Mesothelial cell of epicardium (in vitro differentiated cells): ENCODE data around the gene RAB40C. TPM values are rescaled to one million over a fixed set of nuclear protein-coding genes. Genes with fewer than 3 reads are reported as not detected.
A peak's percentile ranks its signal among the peaks of the same experiment; 100 is the strongest.

ENCODE experiments used
- DNase-seq, 2 experiments: peaks; one replicate each; pipeline ENCODE4 v3.0.0; 2021; ENCODE audit warnings: low spot score in 2 of 2; ENCODE audit not compliant: unreplicated experiment in 2 of 2
- H3K27ac Mint-ChIP-seq: 2 replicates; pipeline ENCODE4 v1.8.0; 2021; ENCODE audit warnings: mixed read lengths
- H3K27me3 Mint-ChIP-seq: 2 replicates; pipeline ENCODE4 v1.8.0; 2021; ENCODE audit warnings: low read depth, mixed read lengths
- H3K36me3 Mint-ChIP-seq: 2 replicates; pipeline ENCODE4 v1.8.0; 2021; ENCODE audit warnings: mixed read lengths
- H3K4me1 Mint-ChIP-seq: 2 replicates; pipeline ENCODE4 v1.8.0; 2021; ENCODE audit warnings: mixed read lengths
- H3K4me3 Mint-ChIP-seq: 2 replicates; pipeline ENCODE4 v1.8.0; 2021; ENCODE audit warnings: mild to moderate bottlenecking, moderate library complexity, mixed read lengths
- H3K9me3 Mint-ChIP-seq: 2 replicates; pipeline ENCODE4 v1.8.0; 2021; ENCODE audit warnings: mixed read lengths
- total RNA-seq: library from RNA; stranded (reverse); gene quantifications from 3 replicates; pipeline ENCODE4 v1.2.1, GENCODE V29; 2021
- TF ChIP-seq, protein P1 (sequence below): fragments of 200-600 bp; sonication (generic); IDR thresholded peaks from one replicate; pipeline ENCODE4 v1.5.0; 2021; ENCODE audit warnings: antibody characterized with exemption; ENCODE audit not compliant: unreplicated experiment

RAB40C gene
- total RNA-seq, 1 donor from 2014 or later, result 25.5 TPM

- no peaks in the 10 kb centered on the region for H3K9me3 Mint-ChIP-seq
- no peaks in the 10 kb centered on the region for H3K4me1 Mint-ChIP-seq
- H3K36me3 Mint-ChIP-seq, result peaks cover 4% of the 10 kb centered on the region
- TF ChIP-seq, protein P1, sequence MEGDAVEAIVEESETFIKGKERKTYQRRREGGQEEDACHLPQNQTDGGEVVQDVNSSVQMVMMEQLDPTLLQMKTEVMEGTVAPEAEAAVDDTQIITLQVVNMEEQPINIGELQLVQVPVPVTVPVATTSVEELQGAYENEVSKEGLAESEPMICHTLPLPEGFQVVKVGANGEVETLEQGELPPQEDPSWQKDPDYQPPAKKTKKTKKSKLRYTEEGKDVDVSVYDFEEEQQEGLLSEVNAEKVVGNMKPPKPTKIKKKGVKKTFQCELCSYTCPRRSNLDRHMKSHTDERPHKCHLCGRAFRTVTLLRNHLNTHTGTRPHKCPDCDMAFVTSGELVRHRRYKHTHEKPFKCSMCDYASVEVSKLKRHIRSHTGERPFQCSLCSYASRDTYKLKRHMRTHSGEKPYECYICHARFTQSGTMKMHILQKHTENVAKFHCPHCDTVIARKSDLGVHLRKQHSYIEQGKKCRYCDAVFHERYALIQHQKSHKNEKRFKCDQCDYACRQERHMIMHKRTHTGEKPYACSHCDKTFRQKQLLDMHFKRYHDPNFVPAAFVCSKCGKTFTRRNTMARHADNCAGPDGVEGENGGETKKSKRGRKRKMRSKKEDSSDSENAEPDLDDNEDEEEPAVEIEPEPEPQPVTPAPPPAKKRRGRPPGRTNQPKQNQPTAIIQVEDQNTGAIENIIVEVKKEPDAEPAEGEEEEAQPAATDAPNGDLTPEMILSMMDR, result no peak
- no peaks in the 10 kb centered on the region for H3K27me3 Mint-ChIP-seq
- no peak for DNase-seq
- H3K27ac Mint-ChIP-seq, result no peak overlapping the region
- no peak overlapping the region for H3K4me3 Mint-ChIP-seq
These were observed 12.1 kb upstream of the RAB40C start for GRCh38 chr16:577796-578195.

DNA sequence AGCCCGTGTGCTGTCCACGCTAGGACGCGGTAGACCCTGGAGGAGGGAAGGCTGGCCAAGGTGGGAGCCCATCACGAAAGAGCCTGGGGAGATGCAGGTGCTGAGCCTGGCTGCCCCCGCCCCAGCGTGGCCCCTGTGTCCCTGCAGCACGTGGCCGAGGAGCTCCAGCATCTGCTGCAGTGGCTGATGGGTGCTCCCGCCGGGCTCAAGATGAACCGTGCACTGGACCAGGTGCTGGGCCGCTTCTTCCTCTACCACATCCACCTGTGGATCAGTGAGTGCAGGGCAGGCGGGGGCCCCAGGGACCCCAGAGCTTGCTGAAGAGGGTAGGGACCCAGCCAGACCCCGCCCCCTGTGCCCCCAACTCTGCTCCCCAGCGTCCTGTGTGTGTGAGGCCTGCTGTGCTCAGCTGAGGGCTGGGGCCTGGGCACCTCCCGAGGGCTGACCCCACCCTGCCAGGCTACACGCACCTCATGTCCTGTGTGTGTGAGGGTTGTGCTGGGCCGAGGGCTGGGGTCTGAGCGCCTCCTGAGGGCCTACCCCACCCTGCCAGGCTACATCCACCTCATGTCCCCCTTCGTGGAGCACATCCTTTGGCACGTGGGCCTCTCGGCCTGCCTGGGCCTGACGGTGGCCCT lies 11.5 kb upstream of the RAB40C start:
- Mint-ChIP-seq H3K4me3 (no peak overlapping the region), H3K27ac (no peak overlapping the region), H3K36me3 (peaks cover 4% of the 10 kb centered on the region), H3K27me3 (no peaks in the 10 kb centered on the region), H3K9me3 (no peaks in the 10 kb centered on the region), H3K4me1 (no peaks in the 10 kb centered on the region)
- DNase-seq, result no peak
- TF ChIP-seq, protein P1, result no peak

DNA sequence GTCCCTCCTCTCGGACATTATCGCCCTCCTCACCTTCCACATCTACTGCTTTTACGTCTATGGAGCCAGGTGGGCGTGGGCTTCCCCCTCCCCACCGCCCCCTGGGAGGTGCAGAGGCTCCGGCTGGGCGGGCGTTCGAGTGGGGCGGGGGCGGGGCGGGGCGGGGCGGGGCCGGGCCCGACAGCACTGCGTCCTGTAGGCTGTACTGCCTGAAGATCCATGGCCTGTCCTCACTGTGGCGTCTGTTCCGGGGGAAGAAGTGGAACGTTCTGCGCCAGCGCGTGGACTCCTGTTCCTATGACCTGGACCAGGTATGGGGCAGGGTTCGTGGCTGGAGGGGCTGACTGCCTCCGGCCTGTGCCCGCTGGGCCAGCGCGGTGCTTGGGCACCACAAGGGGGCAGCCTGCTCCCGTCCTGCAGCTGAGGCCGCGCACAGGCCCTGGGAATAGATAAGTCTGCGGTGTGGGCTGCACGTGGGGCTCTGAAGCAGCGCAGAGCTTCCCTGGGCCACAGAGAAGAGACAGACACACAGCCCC lies 10.9 kb upstream of the RAB40C start:
- no peaks in the 10 kb centered on the region for H3K9me3 Mint-ChIP-seq
- H3K4me1 Mint-ChIP-seq, result no peaks in the 10 kb centered on the region
- no peak for DNase-seq
- TF ChIP-seq, protein P1, result peak; percentile 52
- no peaks in the 10 kb centered on the region for H3K27me3 Mint-ChIP-seq
- H3K4me3 Mint-ChIP-seq, result no peak overlapping the region
- peaks cover 4% of the 10 kb centered on the region for H3K36me3 Mint-ChIP-seq
- no peak overlapping the region for H3K27ac Mint-ChIP-seq

DNA sequence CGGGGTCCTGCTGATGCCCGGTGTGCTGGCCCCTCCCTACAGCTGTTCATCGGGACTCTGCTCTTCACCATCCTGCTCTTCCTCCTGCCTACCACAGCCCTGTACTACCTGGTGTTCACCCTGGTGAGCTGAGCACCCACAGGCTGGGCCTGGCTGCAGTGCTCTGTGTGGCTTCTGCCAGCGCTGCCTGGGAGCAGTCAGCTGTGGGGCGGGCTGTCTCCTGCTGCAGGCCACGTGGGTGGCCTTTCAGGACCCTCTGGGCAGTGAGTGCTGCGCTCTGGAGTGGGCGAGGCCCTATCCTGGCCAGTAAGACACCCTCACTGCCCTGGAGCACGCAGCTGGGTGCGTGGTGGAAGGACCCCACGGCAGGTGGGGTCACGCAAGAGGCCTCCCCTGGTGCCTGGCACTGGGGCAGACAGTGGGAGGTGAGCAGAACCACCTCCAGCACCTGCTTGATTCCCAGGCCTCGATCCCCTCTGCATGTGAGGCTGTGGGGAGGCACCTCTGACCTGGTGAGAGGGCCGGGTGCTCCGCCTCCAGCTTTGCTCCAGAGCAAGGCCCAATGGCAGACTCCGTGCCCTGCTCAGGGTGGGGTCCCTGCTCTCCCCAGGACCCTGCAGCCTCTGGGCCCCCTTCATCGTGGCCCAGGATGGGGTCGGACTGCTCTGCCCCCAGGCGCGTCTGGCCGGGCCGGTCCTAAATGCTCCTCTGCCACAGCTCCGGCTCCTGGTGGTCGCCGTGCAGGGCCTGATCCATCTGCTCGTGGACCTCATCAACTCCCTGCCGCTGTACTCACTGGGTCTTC lies 9.5 kb upstream of the RAB40C start:
- Mint-ChIP-seq H3K4me3 (no peak overlapping the region), H3K9me3 (no peaks in the 10 kb centered on the region), H3K36me3 (peaks cover 4% of the 10 kb centered on the region), H3K27me3 (peaks cover 1% of the 10 kb centered on the region), H3K27ac (no peak overlapping the region), H3K4me1 (peaks cover under 1% of the 10 kb centered on the region)
- DNase-seq, result no peak
- TF ChIP-seq, protein P1, result no peak

- TF ChIP-seq, protein P1, result no peak
- no peak for DNase-seq
- Mint-ChIP-seq H3K4me1 (peaks cover 7% of the 10 kb centered on the region), H3K9me3 (no peaks in the 10 kb centered on the region), H3K27me3 (peaks cover 7% of the 10 kb centered on the region), H3K27ac (no peak overlapping the region), H3K4me3 (no peak overlapping the region), H3K36me3 (peaks cover 4% of the 10 kb centered on the region)
These were observed 8.8 kb upstream of the RAB40C start for GRCh38 chr16:580946-581498.
